Measurements from ENCODE around the gene KLHL35.

DNA sequence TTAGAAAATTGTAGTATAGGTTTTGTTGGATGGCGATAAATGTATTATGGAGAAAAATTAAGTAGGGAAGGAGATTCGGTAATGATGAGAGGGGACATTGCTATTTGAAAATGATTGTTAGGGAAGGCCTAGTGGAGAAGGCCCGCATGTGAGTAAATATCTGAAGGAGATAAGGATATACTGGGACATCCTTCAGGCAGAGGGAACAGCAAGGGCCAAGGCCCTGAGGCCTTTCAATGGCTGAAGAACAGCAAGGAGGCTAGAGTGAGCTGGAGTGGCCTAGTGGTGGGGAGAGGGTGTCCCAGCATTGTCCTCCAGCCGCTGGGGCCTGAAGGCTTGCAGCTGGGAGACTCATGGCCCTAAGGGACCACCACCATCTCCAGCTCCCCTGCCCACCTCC is 58.4 kb downstream of the KLHL35 start:
- TF ChIP-seq, protein P1, sequence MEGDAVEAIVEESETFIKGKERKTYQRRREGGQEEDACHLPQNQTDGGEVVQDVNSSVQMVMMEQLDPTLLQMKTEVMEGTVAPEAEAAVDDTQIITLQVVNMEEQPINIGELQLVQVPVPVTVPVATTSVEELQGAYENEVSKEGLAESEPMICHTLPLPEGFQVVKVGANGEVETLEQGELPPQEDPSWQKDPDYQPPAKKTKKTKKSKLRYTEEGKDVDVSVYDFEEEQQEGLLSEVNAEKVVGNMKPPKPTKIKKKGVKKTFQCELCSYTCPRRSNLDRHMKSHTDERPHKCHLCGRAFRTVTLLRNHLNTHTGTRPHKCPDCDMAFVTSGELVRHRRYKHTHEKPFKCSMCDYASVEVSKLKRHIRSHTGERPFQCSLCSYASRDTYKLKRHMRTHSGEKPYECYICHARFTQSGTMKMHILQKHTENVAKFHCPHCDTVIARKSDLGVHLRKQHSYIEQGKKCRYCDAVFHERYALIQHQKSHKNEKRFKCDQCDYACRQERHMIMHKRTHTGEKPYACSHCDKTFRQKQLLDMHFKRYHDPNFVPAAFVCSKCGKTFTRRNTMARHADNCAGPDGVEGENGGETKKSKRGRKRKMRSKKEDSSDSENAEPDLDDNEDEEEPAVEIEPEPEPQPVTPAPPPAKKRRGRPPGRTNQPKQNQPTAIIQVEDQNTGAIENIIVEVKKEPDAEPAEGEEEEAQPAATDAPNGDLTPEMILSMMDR (IDR thresholded peaks at IDR 0.05), result no peak
- TF ChIP-seq POLR2A (IDR thresholded peaks at IDR 0.05), result no peak

Data from body of pancreas (tissue), 4 donors.